Activated naive CD8-positive, alpha-beta T cell treated with anti-CD3 and anti-CD28 coated beads, Interleukin-2, amount 50 U/mL, for 16 hours (primary cell): ENCODE data around the gene IL1RAPL1.
"Not testable (repeated sequence)": the region's sequence is repeated elsewhere in the genome, so short reads cannot be mapped to it uniquely, and the experiment has no call there.

Experiments used
- DNase-seq: peaks from one replicate; pipeline ENCODE4 v3.0.0-alpha.2; 2020; ENCODE audit warnings: low read depth, low spot score

The IL1RAPL1 gene

GRCh38 chrX:29110041-29110440, 522.8 kb downstream of the IL1RAPL1 start:
- no peak for DNase-seq

- no peak for DNase-seq
Measured at GRCh38 chrX:29113221-29113620, 526.0 kb downstream of the IL1RAPL1 start.

- DNase-seq = not testable (repeated sequence)
Measured at GRCh38 chrX:29122817-29123216, 535.6 kb downstream of the IL1RAPL1 start.

DNA sequence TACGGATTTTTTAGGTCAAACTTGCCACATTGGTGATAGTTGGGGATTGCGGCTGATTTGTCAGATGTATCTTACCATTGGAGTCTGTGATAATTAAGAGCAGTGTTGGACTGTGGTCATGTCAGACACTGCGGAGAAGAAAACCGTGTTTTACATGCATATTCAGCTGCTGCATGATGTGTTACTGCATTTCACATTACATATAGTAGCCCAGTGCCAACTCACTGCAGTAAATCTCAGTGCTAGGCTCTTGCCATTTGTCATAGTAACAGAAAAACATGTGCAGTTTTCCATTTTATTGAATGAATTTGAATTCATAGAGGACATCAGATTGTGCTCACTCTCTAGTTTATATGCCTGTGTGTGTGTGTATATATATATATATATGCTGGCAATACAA, 543.7 kb downstream of the IL1RAPL1 start:
- DNase-seq = no peak

- no peak for DNase-seq
Measured at GRCh38 chrX:29136904-29137303, 549.7 kb downstream of the IL1RAPL1 start.

DNA sequence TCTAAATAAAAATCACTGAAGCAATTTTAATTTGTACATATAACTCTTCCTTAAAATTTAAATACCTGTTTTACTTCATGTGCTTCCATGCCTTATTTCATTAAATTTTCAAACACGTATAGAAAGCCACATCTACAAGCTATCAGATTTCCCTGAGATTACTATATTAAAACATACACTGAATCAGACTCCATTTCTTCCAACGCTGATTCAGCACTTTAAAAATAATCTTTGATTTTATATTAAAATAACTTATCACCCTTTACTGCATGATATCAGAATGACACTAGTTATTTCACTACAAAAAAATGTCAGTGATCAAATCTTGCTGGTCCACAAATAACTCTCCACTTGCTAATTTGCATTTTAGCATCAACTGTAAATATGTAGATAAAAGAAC, 550.8 kb downstream of the IL1RAPL1 start:
- no peak for DNase-seq

- no peak for DNase-seq
Measured at GRCh38 chrX:29143356-29143755, 556.1 kb downstream of the IL1RAPL1 start.

- no peak for DNase-seq
Measured at GRCh38 chrX:29143756-29144155, 556.5 kb downstream of the IL1RAPL1 start.

GRCh38 chrX:29145316-29145715, 558.1 kb downstream of the IL1RAPL1 start:
- no peak for DNase-seq

DNA sequence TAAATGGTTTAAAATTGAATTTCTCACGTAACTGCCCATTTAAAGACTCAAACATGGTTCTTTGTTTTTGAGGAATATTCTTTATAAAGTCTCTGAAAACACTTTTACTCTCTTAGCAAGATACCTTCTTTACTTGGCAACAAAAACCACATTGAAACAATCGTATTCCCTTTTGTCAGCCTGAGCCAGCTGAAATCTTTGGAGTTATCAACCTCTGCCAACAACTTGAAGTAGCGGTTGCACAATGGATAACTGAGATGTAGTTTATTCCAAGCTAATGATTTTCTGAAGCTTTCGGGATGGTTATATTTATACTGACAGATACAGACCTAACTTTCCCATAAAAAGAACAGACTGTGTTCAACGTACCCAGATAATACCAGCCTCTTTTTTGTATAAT, 561.3 kb downstream of the IL1RAPL1 start:
- DNase-seq = no peak

DNA sequence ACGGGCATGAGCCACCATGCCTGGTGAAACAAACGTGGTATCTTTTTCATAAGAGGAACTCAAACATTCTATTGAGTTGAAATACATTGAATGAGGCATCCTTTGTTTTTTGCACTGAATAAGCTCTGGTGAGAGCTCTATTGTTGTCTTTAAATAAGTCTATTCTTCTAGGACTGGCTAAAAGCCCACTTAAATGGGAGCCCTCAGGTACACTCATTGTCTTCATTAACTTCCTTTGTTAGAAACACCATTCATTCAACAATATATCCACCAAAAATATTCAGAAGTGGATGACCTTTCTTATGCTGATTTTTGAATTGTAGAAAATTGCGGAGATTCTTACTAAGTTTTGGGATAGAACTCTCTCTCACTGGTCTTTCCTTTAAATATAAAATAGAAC, 568.0 kb downstream of the IL1RAPL1 start:
- DNase-seq = no peak

DNA sequence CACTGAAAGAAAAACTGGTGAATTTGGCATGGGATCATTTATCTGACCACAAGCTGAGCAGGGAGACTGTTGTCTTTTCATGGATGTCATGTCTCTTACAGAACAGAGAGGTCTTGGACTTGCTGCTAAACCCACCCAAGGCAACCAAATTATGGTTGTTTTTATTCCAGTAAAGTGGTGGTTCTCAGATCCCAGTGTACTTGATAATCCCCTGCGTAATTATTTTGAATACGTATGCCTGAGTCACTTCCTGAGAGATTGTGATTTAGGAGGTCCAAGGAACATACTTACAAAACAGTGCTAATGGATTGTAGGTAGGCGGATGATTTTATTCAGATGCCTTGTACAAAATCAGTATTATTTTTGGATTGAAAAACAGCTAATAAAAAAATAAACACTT, 585.6 kb downstream of the IL1RAPL1 start:
- DNase-seq = no peak

GRCh38 chrX:29187264-29187663, 600.0 kb downstream of the IL1RAPL1 start:
- DNase-seq = no peak

GRCh38 chrX:29196501-29196900, 609.3 kb downstream of the IL1RAPL1 start:
- no peak for DNase-seq

DNA sequence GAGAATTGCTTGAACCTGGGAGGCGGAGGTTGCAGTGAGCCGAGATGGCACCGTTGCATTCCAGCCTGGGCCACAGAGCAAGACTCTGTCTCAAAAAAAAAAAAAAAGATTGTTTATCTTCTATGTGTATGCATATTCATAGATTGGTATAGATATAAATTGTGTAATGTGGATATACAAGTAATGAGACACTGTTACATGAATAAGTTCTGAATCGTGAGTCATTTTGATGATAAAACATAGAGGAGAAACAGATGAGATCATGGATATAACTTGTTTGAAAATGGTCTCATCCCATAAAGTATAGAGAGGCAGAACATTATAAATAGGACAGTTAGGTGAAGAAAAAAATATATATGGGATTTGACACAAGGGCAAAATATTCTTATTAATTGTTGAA, 628.0 kb downstream of the IL1RAPL1 start:
- DNase-seq = no peak

GRCh38 chrX:29225670-29226069, 638.4 kb downstream of the IL1RAPL1 start:
- no peak for DNase-seq

DNA sequence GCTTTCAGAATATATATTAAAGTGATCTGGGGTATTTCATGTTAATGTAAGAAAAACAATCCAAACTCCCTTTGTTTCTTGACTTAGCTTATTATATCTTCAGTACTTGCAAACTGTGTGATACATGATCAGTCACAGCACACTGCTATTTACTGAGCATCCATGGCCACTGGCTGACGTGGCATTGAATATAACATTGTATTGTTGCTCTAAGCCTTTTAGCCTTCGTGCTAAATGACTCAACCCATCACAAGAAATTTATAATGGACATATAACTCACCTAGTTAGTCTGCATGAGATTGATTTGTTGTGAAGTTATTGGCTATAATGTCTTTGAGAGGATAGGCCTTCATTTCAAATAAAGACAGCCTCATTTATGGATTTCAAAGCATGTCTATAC, 642.6 kb downstream of the IL1RAPL1 start:
- DNase-seq = no peak

DNA sequence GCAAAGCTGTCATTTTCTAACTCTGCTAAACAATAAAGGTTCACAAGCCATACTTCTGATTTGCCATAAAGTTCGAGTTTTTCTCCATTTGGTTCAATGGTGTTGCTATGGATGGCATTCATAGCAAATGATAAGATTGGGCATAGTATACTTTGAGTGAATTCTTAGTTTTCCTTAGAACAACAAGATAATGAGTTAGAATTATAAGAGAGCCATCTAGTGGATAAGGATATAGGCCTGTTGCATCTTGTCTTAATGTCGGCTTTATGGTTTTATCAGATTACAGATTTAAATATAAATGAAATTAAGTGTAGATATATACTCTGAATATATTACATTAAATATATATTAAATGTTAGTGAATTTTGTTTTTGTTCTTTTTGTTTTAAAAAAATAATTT, 644.6 kb downstream of the IL1RAPL1 start:
- no peak for DNase-seq

DNA sequence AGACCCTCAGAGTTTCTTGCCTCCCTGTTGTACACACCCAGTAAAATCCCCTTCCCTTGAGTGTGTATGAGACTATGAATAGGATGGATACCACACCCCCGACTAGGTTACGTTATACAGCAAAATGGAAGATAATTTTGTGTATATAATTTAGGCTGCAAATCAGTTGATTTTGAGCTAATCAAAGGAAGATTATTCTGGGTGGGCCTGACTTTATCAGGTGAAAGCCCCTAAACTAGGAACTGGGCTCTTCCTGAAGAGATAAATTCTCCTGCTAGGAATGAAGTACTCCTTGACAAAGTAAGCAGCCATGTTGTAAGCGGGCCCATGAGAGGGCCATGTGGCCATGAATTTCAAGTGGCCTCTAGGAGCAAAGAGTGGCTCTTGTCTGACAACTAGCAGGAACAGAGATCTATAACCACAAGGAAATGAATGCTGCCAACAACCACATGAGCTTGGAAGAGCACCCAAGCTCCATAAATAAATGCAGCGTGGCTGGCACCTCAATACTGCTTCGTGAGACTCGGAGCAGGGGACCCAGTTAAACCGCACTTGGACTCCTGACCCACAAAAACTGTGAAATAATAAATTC, 646.4 kb downstream of the IL1RAPL1 start:
- DNase-seq = no peak

DNA sequence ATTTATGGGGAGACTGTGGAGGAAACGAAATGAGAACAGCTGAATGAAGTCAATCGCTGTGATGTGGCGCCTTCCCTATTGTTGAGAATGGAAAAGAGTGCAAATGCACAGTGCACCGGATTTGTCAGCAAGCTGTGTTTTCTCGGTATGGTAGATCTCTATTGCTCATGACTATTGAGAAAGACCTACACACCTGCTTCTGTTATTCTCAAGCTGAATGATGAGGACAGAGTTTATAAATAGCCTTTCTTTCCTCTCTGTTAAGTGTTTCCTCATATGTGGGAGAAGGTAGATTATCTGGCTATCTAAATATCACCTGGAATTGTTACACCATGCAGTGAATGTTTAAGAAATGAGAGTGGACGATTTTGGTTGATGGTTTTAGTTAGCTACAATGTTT, 650.7 kb downstream of the IL1RAPL1 start:
- DNase-seq = no peak

GRCh38 chrX:29241809-29242208, 654.6 kb downstream of the IL1RAPL1 start:
- no peak for DNase-seq

DNA sequence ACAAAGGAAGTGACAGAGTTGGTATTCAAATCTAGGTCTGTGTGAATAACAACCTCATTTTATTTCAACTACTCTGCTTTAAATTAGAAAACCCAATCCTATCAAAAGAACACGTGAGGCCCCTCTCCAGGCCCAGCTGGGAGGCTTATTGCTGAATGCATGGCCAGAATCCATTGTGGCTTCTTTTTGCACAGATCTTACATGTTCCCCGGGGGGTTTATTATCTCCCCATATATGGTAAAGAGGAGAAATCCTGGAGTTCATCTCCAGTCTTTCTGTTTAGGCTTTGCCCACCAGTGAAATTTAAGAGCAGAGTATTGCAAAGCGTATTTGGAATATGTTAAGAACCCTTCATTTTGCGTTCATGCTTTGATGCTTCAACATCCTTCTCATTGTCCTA, 655.6 kb downstream of the IL1RAPL1 start:
- no peak for DNase-seq

GRCh38 chrX:29243942-29244341, 656.7 kb downstream of the IL1RAPL1 start:
- no peak for DNase-seq

- DNase-seq = no peak
Measured at GRCh38 chrX:29254515-29254914, 667.3 kb downstream of the IL1RAPL1 start.
